Tibial artery (tissue), 4 donors: Measurements from ENCODE around the gene RTP5.

Source experiments
- DNase-seq, 2 donors: peaks; one replicate each; pipeline ENCODE4 v3.0.0-alpha.2; 2019
- H3K27ac ChIP-seq, 2 donors: fragments of 200-600 bp; sonication (generic) in 1 of 2; 1 replicate in 1 of 2; 2 replicates in 1 of 2; pipeline ENCODE4 v1.5.1; 2018 to 2019; ENCODE audit warnings: mild to moderate bottlenecking in 1 of 2
- H3K27me3 ChIP-seq, 2 donors: fragments of 200-600 bp; sonication (generic) in 1 of 2; one replicate each; pipeline versions ENCODE4 v1.5.1 to v1.6.0; 2016 to 2019
- H3K36me3 ChIP-seq, 3 donors: fragments of 200-600 bp; sonication (generic) in 2 of 3; one replicate each; pipeline ENCODE4 v1.5.1; 2016 to 2019; ENCODE audit warnings: mild to moderate bottlenecking in 2 of 3
- H3K4me1 ChIP-seq, 4 donors: fragments of 200-600 bp; sonication (generic) in 2 of 4; 1 replicate in 3 of 4; 2 replicates in 1 of 4; pipeline ENCODE4 v1.5.1; 2016 to 2019
- H3K4me3 ChIP-seq, 2 donors: fragments of 200-600 bp; sonication (generic) in 1 of 2; 1 replicate in 1 of 2; 2 replicates in 1 of 2; pipeline ENCODE4 v1.5.1; 2018 to 2019; ENCODE audit warnings: mild to moderate bottlenecking in 2 of 2
- H3K9me3 ChIP-seq, 3 donors: fragments of 200-600 bp; sonication (generic) in 1 of 3; one replicate each; pipeline ENCODE4 v1.5.1; 2016 to 2019
- intact Hi-C: fragments of 100-400 bp; cut with DNase I; formaldehyde crosslinking; loops from one replicate; pipeline ENCODE4 v1.15.0; 2023; ENCODE audit warnings: low total_unique reads
- TF ChIP-seq, protein P1 (sequence below), 2 experiments: fragments of 200-600 bp in 1 of 2; fragments of 450-650 bp in 1 of 2; IDR thresholded peaks; one replicate each; pipeline ENCODE4 v1.5.1; 2017 to 2019; ENCODE audit warnings: antibody characterized with exemption in 2 of 2, mild to moderate bottlenecking in 1 of 2, moderate library complexity in 1 of 2

RTP5 gene

DNA sequence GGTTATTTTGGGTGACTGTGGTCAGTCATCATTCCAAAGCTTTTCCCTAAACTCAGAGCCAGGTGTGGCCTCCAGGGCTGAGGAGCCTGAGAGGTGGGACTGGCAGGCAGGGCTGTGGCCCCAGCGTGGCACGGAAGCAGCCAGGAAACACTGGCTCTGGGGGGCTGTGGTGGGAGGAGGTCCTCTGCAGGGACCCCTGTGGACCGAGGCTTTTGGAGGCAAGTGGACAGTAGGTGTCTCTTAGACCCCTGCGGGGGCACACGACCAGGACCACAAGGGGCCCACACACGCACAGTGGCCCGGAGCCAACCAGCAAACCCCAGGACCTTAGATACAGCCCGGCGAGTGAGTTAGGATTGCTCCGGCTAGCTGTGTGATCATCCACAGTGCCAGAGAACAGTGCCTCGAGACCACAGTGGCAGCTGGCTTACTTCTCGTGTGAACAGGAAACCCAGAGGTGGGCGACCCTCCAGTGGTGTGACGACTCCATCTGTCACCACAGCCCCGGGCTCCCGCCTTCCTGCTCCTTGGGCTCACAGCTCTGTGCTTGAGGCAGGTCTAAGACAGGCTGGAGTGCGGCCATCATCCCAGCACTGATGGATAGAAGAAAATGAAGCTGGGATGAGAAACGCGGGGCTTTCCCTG, 1.6 kb upstream of the RTP5 start:
- no peak for DNase-seq
- peaks cover 0 to 8% (median 2%) of the 10 kb centered on the region in 4 donors for H3K4me1 ChIP-seq
- peaks cover 0 to 95% of the 10 kb centered on the region in 2 donors for H3K27me3 ChIP-seq
- no peak overlapping the region for H3K27ac ChIP-seq
- no peak overlapping the region for H3K4me3 ChIP-seq
- TF ChIP-seq, protein P1, sequence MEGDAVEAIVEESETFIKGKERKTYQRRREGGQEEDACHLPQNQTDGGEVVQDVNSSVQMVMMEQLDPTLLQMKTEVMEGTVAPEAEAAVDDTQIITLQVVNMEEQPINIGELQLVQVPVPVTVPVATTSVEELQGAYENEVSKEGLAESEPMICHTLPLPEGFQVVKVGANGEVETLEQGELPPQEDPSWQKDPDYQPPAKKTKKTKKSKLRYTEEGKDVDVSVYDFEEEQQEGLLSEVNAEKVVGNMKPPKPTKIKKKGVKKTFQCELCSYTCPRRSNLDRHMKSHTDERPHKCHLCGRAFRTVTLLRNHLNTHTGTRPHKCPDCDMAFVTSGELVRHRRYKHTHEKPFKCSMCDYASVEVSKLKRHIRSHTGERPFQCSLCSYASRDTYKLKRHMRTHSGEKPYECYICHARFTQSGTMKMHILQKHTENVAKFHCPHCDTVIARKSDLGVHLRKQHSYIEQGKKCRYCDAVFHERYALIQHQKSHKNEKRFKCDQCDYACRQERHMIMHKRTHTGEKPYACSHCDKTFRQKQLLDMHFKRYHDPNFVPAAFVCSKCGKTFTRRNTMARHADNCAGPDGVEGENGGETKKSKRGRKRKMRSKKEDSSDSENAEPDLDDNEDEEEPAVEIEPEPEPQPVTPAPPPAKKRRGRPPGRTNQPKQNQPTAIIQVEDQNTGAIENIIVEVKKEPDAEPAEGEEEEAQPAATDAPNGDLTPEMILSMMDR (IDR thresholded peaks at IDR 0.05) = no peak
- intact Hi-C loops = no loop called here
- no peaks in the 10 kb centered on the region for H3K36me3 ChIP-seq
- H3K9me3 ChIP-seq = no peaks in the 10 kb centered on the region

DNA sequence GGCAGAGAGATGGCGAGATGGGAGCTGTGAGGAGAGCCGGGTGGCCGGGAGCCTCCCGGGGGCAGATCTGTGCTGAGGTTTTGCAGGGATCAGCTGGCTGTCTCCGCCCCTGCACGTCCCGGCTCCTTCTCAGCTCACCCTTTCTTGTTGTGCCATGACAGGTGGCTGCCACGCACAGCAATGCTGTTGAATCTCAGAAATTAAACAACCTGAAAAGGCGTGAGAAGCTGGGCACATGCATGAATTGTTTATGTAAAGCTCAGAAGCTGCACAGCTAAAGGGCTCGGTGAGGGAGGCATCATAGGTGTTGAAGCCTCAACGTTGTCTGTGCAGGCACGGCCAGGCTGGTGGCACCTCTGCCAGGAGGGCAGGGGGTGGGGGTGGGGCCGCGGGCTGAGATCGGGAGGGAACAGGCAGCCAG, 858 bp upstream of the RTP5 start:
- H3K9me3 ChIP-seq = no peaks in the 10 kb centered on the region
- H3K4me3 ChIP-seq = no peak overlapping the region
- no peak for DNase-seq
- H3K36me3 ChIP-seq = no peaks in the 10 kb centered on the region
- TF ChIP-seq, protein P1 (IDR thresholded peaks at IDR 0.05) = no peak
- H3K27me3 ChIP-seq = peaks cover 0 to 87% of the 10 kb centered on the region in 2 donors
- H3K4me1 ChIP-seq = peaks cover 0 to 5% (median under 1%) of the 10 kb centered on the region in 4 donors
- no peak overlapping the region for H3K27ac ChIP-seq
- intact Hi-C loops = no loop called here

DNA sequence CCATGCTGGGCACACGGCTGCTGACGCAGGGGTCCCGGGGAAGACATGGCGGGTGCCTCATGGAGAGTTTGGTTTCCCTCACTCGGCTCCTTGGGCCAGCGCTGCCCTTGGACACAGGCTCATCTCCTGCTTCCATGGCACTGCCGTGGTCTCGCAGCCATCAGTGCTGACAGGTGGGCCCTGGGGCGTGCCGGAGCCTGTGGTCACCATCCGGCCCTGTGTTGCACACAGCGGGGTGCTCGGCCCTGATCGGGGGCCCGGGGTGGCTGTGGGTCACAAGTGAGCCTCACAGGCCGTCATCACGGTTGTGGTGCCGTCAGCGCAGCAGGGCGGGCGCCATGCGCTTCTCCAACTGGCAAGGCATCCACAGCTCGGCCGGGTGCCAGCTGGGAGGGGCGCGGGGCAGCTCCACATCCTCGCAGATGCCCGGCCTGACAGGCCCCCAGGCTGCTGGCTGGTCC, 582 bp downstream of the RTP5 start:
- TF ChIP-seq, protein P1 (IDR thresholded peaks at IDR 0.05) = no peak
- no peak for DNase-seq
- Histone ChIP-seq H3K9me3 (no peaks in the 10 kb centered on the region), H3K27me3 (peaks cover 0 to 77% of the 10 kb centered on the region in 2 donors), H3K36me3 (no peaks in the 10 kb centered on the region), H3K4me3 (no peak overlapping the region), H3K4me1 (peaks cover 0 to 5% (median 0%) of the 10 kb centered on the region in 4 donors), H3K27ac (no peak overlapping the region)
- intact Hi-C loops = loop anchor here (10.0 kb wide), 1 partner anchor 185 kb away; the partner anchor contains the start of gene DTYMK

DNA sequence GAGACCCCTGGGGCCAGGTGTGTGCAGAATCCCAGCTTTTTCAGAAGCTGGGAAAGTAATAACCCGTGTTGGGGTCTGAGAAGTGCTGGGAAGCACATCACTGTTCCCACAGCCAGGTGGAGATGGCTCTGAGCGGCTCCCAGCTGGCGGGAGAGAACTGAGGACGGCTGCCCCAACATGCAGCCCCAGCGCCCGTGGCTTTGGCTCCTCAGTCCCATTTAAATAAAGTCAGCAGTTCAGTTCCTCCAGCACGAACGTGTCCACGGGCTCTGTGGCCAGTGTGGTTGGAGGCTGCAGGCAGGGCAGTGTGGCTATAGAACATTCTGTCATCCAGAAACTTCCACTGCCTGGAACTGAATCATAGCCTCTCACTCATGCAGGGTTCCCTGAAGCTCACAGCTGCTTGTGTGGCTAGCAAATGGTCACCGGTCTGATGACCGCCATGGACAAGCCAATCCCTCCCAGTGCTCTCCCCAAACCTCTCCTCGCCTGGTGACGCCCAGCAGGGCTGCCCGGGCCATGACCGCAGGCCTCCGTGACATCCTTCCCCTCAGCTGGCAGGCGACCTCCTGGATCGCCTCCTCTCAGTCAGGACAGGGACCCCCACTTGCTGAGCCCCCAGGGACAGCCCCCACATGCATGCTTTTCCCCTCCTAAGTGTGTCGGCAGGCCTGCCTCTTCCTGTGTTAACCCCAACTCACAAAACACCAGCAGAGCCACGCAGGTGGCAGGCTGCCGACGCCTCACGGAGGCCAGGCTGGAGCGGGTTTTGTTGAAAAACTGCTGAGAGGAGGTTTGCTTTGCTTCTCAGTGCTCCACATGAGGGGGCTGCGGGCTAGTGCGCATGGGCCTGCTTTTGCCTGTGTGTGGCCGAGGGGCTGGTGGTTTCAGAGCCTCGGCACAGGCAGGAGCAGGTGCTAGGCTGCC, 1.3 kb downstream of the RTP5 start:
- TF ChIP-seq, protein P1 (IDR thresholded peaks at IDR 0.05) = no peak
- H3K27ac ChIP-seq = no peak overlapping the region
- H3K4me1 ChIP-seq = peaks cover 0 to 5% (median 0%) of the 10 kb centered on the region in 4 donors
- DNase-seq = no peak
- no peak overlapping the region for H3K4me3 ChIP-seq
- peaks cover 0 to 69% of the 10 kb centered on the region in 2 donors for H3K27me3 ChIP-seq
- H3K9me3 ChIP-seq = no peaks in the 10 kb centered on the region
- no peaks in the 10 kb centered on the region for H3K36me3 ChIP-seq
- intact Hi-C loops = loop anchor here (10.0 kb wide), 1 partner anchor 186 kb away; the partner anchor contains the start of gene DTYMK

DNA sequence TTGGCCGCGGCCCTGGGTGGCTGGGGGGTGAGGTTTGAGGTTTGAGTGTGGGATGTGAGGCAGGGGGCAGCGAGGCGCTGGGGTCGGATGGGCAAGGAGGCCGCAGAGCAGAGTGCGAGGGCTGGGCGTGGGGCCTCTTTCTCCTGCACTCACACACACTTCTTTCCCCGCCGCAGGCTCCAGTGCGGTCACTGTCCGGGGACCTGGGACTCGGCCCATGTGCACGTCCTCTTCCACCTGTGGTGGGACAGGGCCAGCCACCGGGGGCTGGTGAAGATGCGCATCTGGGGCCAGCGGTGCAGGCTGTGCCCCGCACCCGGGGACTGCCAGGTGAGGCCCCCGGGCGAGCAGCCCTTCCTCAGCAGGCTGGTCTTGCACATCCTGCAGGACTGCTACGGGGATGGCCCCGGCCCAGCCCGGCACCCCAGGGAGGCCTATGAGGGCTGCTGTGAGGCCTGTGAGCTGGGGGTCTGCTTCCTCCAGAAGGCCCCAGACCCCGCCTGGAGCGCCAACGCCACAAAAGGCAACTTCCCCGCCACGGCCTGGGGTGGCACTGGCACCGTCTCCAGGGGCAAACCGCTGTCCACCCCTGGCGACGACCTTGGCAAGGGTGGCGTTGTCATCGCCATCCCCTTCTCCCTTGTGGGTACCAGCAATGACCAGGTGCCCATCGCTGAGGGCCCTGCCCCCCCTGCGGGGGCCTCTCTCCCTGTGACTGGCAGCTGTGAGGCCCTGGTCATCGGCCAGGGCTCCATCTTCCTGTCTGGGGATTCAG, 2.2 kb downstream of the RTP5 start:
- Histone ChIP-seq H3K36me3 (no peaks in the 10 kb centered on the region), H3K4me3 (no peak overlapping the region), H3K9me3 (no peaks in the 10 kb centered on the region), H3K27ac (no peak overlapping the region), H3K27me3 (peaks cover 0 to 61% of the 10 kb centered on the region in 2 donors), H3K4me1 (peaks cover 0 to 1% (median 0%) of the 10 kb centered on the region in 4 donors)
- intact Hi-C loops = loop anchor here (10.0 kb wide), 1 partner anchor 187 kb away; the partner anchor contains the start of gene DTYMK
- TF ChIP-seq, protein P1 (IDR thresholded peaks at IDR 0.05) = no peak
- no peak for DNase-seq
